Endothelial cell of umbilical vein (primary cell): ENCODE measurements around the gene CD2AP.

Experiments
- CTCF ChIP-seq, 2 donors: IDR thresholded peaks; 1 replicate in 1 of 2; 2 replicates in 1 of 2; pipeline ENCODE4 v1.5.1; 2011; ENCODE audit warnings: low read length in 2 of 2, mild to moderate bottlenecking in 2 of 2, moderate library complexity in 2 of 2, control low read depth in 1 of 2, inconsistent platforms in 1 of 2, low read depth in 1 of 2; ENCODE audit not compliant: insufficient read depth in 1 of 2; ENCODE audit errors: extremely low read depth in 1 of 2
- EZH2 ChIP-seq: IDR thresholded peaks from 2 replicates; pipeline ENCODE4 v1.6.1; 2012; ENCODE audit warnings: borderline replicate concordance, low read depth, mild to moderate bottlenecking, moderate library complexity, low read length, inconsistent platforms; ENCODE audit not compliant: severe bottlenecking
- FOS ChIP-seq: IDR thresholded peaks from 2 replicates; pipeline ENCODE4 v1.6.1; 2011; ENCODE audit warnings: mild to moderate bottlenecking, low read length, moderate library complexity, borderline replicate concordance; ENCODE audit not compliant: insufficient read depth
- MYC ChIP-seq: IDR thresholded peaks from one replicate; pipeline ENCODE4 v1.6.1; 2011; ENCODE audit warnings: mild to moderate bottlenecking, low read depth, low read length
- POLR2A ChIP-seq: IDR thresholded peaks from 2 replicates; pipeline ENCODE4 v1.6.1; 2012; ENCODE audit warnings: low read depth, mild to moderate bottlenecking, control low read depth, low read length
- POLR2AphosphoS5 ChIP-seq: IDR thresholded peaks from 2 replicates; pipeline ENCODE4 v1.6.1; 2012; ENCODE audit warnings: low read depth, mild to moderate bottlenecking, control low read depth, low read length, moderate library complexity; ENCODE audit not compliant: insufficient read depth

- TF ChIP-seq POLR2A (no peak), CTCF (IDR thresholded peaks at IDR 0.05; ENCODE audit: extremely low read depth in 1 of 2, insufficient read depth in 1 of 2, low read depth in 1 of 2, low read length in 2 of 2) (no peak), MYC (no peak), POLR2AphosphoS5 (no peak), FOS (no peak), EZH2 (no peak)
Measured at GRCh38 chr6:47428288-47428687, 49.3 kb upstream of the CD2AP start.
